ENCODE results near the gene TGM2. TPM values are rescaled to one million over a fixed set of nuclear protein-coding genes. Genes with fewer than 3 reads are reported as not detected.

TGM2 gene
- total and polyA plus RNA-seq, 2 donors (not counting 3 experiments of a cell fraction or from before 2014, with no cell fraction given) = 861 to 868 TPM

- POLR2A ChIA-PET = interaction anchor here (1.9 kb wide), 1 partner anchor 66 kb away, joined by 6 read pairs; no protein-coding TSS in a partner anchor
- no TSS peak for BruUV-seq (replicated peaks)
- dilution Hi-C loops (cut with MboI; ENCODE audit: extremely low pct_ligation_motif_present, low sequenced_read_pairs) = no loop called here
Observed at GRCh38 chr20:38139156-38139912, 25.7 kb downstream of the TGM2 start.

GRCh38 chr20:38138086-38138778, 26.8 kb downstream of the TGM2 start:
- Histone ChIP-seq H3K27ac (ENCODE audit: insufficient read depth, low read depth, low read length) (no peak overlapping the region), H3K79me2 (ENCODE audit: control insufficient read depth, insufficient read depth, low read length) (peaks cover 4% of the 10 kb centered on the region), H3K36me3 (ENCODE audit: control insufficient read depth in 2 of 2, extremely low read depth in 1 of 2, insufficient read depth in 2 of 2, low read length in 2 of 2) (peaks cover 22 to 65% of the 10 kb centered on the region in 2 experiments), H3K27me3 (ENCODE audit: control insufficient read depth in 2 of 2, insufficient read depth in 2 of 2, low read length in 2 of 2) (no peaks in the 10 kb centered on the region), H4K20me1 (replicated peaks; ENCODE audit: control insufficient read depth, extremely low read depth, insufficient read depth, low read length) (no peaks in the 10 kb centered on the region), H3K4me3 (replicated peaks in 1 of 3; ENCODE audit: insufficient read depth in 1 of 3, low read depth in 1 of 3, low read length in 3 of 3) (no peak overlapping the region), H3K9me1 (replicated peaks; ENCODE audit: control insufficient read depth, extremely low read depth, insufficient read depth, low read length) (no peaks in the 10 kb centered on the region), H3K4me2 (ENCODE audit: insufficient read depth, low read length) (no peak overlapping the region), H2AFZ (ENCODE audit: low read depth, low read length) (no peak overlapping the region), H3K9me3 (replicated peaks; ENCODE audit: control insufficient read depth, insufficient read depth, low read length) (no peaks in the 10 kb centered on the region), H3K4me1 (ENCODE audit: control insufficient read depth, extremely low read depth, insufficient read depth, low read length) (peaks cover 81% of the 10 kb centered on the region), H3K9ac (replicated peaks; ENCODE audit: extremely low read depth, insufficient read depth, low read length) (no peak overlapping the region)
- ChIA-PET POLR2A (no interaction called here), CTCF (interaction anchor here (2.7 to 3.5 kb wide), 2 partner anchors 65 to 80 kb away, joined by 9 to 25 read pairs; no protein-coding TSS in a partner anchor)
- no TSS peak for BruUV-seq (replicated peaks)
- intact Hi-C loops (cut with micrococcal nuclease) (no loop called here), dilution Hi-C loops (cut with MboI; ENCODE audit: extremely low pct_ligation_motif_present, low sequenced_read_pairs) (no loop called here)
- peak; percentile 74 for TF ChIP-seq POLR2A (IDR thresholded peaks at IDR 0.05; ENCODE audit: low read depth, low read length)
- TF ChIP-seq JUN (IDR thresholded peaks at IDR 0.05; ENCODE audit: borderline replicate concordance, insufficient read depth, insufficient read length, low read depth) = no peak
- no peak for TF ChIP-seq EZH2 (IDR thresholded peaks at IDR 0.05; ENCODE audit: borderline replicate concordance, low read depth, low read length, severe bottlenecking)
- TF ChIP-seq, protein P1, sequence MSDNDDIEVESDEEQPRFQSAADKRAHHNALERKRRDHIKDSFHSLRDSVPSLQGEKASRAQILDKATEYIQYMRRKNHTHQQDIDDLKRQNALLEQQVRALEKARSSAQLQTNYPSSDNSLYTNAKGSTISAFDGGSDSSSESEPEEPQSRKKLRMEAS (IDR thresholded peaks at IDR 0.05; ENCODE audit: insufficient read depth, insufficient read length) = no peak
- TF ChIP-seq POLR2AphosphoS5 (IDR thresholded peaks at IDR 0.05; ENCODE audit: insufficient read depth, low read depth, low read length) = no peak
- DNase-seq (ENCODE audit: low read depth, low spot score) (no peak), FAIRE-seq (no peak)

More at GRCh38 chr20:38139156-38139912, 25.7 kb downstream of the TGM2 start:
- H3K4me1 ChIP-seq (ENCODE audit: control insufficient read depth, extremely low read depth, insufficient read depth, low read length) = peaks cover 82% of the 10 kb centered on the region
- TF ChIP-seq FOS (IDR thresholded peaks at IDR 0.05; ENCODE audit: borderline replicate concordance, insufficient read depth, low read length) (no peak), POLR2AphosphoS5 (IDR thresholded peaks at IDR 0.05; ENCODE audit: insufficient read depth, low read depth, low read length) (no peak), JUN (IDR thresholded peaks at IDR 0.05; ENCODE audit: borderline replicate concordance, insufficient read depth, insufficient read length, low read depth) (no peak), GATA2 (IDR thresholded peaks at IDR 0.05; ENCODE audit: insufficient read depth, insufficient read length, low read depth, low read length) (peak; percentile 46), POLR2A (IDR thresholded peaks at IDR 0.05; ENCODE audit: low read depth, low read length) (no peak)
- no peaks in the 10 kb centered on the region for H3K9me3 ChIP-seq (replicated peaks; ENCODE audit: control insufficient read depth, insufficient read depth, low read length)
- CTCF ChIA-PET = interaction anchor here (1.0 to 3.5 kb wide), 6 partner anchors 11 to 82 kb away, joined by 3 to 25 read pairs (median 7); no protein-coding TSS in a partner anchor
- H3K36me3 ChIP-seq (ENCODE audit: control insufficient read depth in 2 of 2, extremely low read depth in 1 of 2, insufficient read depth in 2 of 2, low read length in 2 of 2) = peaks cover 20 to 73% of the 10 kb centered on the region in 2 experiments
- H3K4me3 ChIP-seq (replicated peaks in 1 of 3; ENCODE audit: insufficient read depth in 1 of 3, low read depth in 1 of 3, low read length in 3 of 3) = no peak overlapping the region
- H3K4me2 ChIP-seq (ENCODE audit: insufficient read depth, low read length) = no peak overlapping the region
- H3K27me3 ChIP-seq (ENCODE audit: control insufficient read depth in 2 of 2, insufficient read depth in 2 of 2, low read length in 2 of 2) = no peaks in the 10 kb centered on the region
- no peak overlapping the region for H3K9ac ChIP-seq (replicated peaks; ENCODE audit: extremely low read depth, insufficient read depth, low read length)
- peak overlapping the region; percentile 68 for H3K27ac ChIP-seq (ENCODE audit: insufficient read depth, low read depth, low read length)
- intact Hi-C loops (cut with micrococcal nuclease) = no loop called here
- H3K9me1 ChIP-seq (replicated peaks; ENCODE audit: control insufficient read depth, extremely low read depth, insufficient read depth, low read length) = no peaks in the 10 kb centered on the region
- DNase-seq (ENCODE audit: low read depth, low spot score) (no peak), FAIRE-seq (no peak)
- H4K20me1 ChIP-seq (replicated peaks; ENCODE audit: control insufficient read depth, extremely low read depth, insufficient read depth, low read length) = no peaks in the 10 kb centered on the region
- peaks cover 4% of the 10 kb centered on the region for H3K79me2 ChIP-seq (ENCODE audit: control insufficient read depth, insufficient read depth, low read length)
- no peak overlapping the region for H2AFZ ChIP-seq (ENCODE audit: low read depth, low read length)
